Measurements from ENCODE around the gene SRCAP. TPM values are rescaled to one million over a fixed set of nuclear protein-coding genes. Genes with fewer than 3 reads are reported as not detected.
"Not testable (repeated sequence)": the region's sequence is repeated elsewhere in the genome, so short reads cannot be mapped to it uniquely, and the experiment has no call there.

Gene SRCAP
- total RNA-seq, 1 donor from 2014 or later, result 4.6 TPM

DNA sequence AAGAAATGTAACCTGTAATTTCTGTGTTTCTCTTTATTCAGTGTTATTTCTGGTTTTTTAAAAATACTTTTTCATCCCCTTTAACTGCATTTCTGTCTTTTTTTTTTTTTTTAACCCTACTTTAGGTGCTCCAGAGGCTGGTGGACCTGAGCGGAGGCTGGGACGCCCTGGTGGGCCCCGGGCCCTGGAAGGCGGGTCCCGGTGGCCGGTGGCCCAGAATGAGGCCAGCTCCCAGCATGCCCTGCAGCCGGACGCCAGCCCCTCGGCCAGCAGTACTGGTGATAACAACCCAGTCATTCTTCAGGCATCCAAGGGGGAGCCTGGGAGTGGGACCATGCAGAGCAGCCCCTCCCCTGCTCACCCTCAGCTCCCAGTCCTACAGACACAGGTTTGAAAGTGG, 1.5 kb downstream of the SRCAP start:
- H3K27ac Mint-ChIP-seq, result no peak overlapping the region
- no peaks in the 10 kb centered on the region for H3K9me3 ChIP-seq (ENCODE audit: low read depth)
- peaks cover 31% of the 10 kb centered on the region for H3F3A ChIP-seq (ENCODE audit: low read depth)
- H3K79me2 ChIP-seq (ENCODE audit: low read depth), result peaks cover 41% of the 10 kb centered on the region
- peaks cover 8% of the 10 kb centered on the region for H3K4me1 ChIP-seq
- H3K4me3 Mint-ChIP-seq, result peak overlapping the region; percentile 99
- H3K9ac ChIP-seq, result no peak overlapping the region
- H3K4me1 Mint-ChIP-seq, result peaks cover 19% of the 10 kb centered on the region
- peaks cover 43% of the 10 kb centered on the region for H4K20me1 ChIP-seq (ENCODE audit: low read depth)
- peaks cover 4% of the 10 kb centered on the region for H3K27me3 Mint-ChIP-seq (ENCODE audit: insufficient read depth, low read depth)
- H3K27me3 ChIP-seq, result peaks cover 3% of the 10 kb centered on the region
- H3K27ac ChIP-seq, result no peak overlapping the region
- no peak overlapping the region for H3K4me2 ChIP-seq
- no peaks in the 10 kb centered on the region for H3K9me3 Mint-ChIP-seq
- TF ChIP-seq, protein P1, sequence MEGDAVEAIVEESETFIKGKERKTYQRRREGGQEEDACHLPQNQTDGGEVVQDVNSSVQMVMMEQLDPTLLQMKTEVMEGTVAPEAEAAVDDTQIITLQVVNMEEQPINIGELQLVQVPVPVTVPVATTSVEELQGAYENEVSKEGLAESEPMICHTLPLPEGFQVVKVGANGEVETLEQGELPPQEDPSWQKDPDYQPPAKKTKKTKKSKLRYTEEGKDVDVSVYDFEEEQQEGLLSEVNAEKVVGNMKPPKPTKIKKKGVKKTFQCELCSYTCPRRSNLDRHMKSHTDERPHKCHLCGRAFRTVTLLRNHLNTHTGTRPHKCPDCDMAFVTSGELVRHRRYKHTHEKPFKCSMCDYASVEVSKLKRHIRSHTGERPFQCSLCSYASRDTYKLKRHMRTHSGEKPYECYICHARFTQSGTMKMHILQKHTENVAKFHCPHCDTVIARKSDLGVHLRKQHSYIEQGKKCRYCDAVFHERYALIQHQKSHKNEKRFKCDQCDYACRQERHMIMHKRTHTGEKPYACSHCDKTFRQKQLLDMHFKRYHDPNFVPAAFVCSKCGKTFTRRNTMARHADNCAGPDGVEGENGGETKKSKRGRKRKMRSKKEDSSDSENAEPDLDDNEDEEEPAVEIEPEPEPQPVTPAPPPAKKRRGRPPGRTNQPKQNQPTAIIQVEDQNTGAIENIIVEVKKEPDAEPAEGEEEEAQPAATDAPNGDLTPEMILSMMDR (IDR thresholded peaks at IDR 0.05), result no peak
- no peak for TF ChIP-seq EZH2phosphoT487 (IDR thresholded peaks at IDR 0.05)
- no peak for TF ChIP-seq EZH2 (IDR thresholded peaks at IDR 0.05)
- peaks cover 22% of the 10 kb centered on the region for H3K36me3 Mint-ChIP-seq
- no peak for DNase-seq (ENCODE audit: low spot score)
- no peak overlapping the region for H2AFZ ChIP-seq (replicated peaks)
- H3K4me3 ChIP-seq, result no peak overlapping the region
- H3K36me3 ChIP-seq, result peaks cover 18% of the 10 kb centered on the region

DNA sequence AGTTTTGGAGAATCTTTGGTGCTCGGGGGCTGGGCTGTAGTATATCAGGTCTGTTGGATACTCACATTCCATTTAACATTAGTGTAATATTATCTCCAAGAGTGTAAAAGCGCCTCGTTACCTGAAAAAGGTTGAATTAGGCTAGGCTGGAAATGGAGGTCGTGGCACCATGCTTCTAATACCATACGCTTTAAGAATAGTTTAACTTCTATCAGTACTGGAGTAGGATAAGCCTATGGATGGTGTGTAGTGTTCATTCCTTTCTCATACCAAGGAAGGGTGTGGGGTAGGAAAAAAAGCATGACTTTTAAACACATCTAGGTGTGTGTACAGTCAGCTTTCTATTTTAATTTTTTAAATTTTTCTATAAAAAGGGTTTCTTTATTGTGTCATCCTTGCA, 2.0 kb downstream of the SRCAP start:
- Histone ChIP-seq H3K4me1 (peaks cover 8% of the 10 kb centered on the region), H3F3A (ENCODE audit: low read depth) (peaks cover 31% of the 10 kb centered on the region), H3K27ac (no peak overlapping the region), H3K4me3 (no peak overlapping the region), H4K20me1 (ENCODE audit: low read depth) (peaks cover 47% of the 10 kb centered on the region), H3K9me3 (ENCODE audit: low read depth) (no peaks in the 10 kb centered on the region), H3K79me2 (ENCODE audit: low read depth) (peaks cover 41% of the 10 kb centered on the region), H3K36me3 (peaks cover 18% of the 10 kb centered on the region), H2AFZ (replicated peaks) (no peak overlapping the region), H3K9ac (no peak overlapping the region), H3K4me2 (no peak overlapping the region), H3K27me3 (peaks cover 3% of the 10 kb centered on the region)
- Mint-ChIP-seq H3K27ac (no peak overlapping the region), H3K4me1 (peaks cover 19% of the 10 kb centered on the region), H3K27me3 (ENCODE audit: insufficient read depth, low read depth) (peaks cover 4% of the 10 kb centered on the region), H3K9me3 (no peaks in the 10 kb centered on the region), H3K4me3 (peak overlapping the region; percentile 52), H3K36me3 (peaks cover 22% of the 10 kb centered on the region)
- DNase-seq (ENCODE audit: low spot score), result no peak
- no peak for TF ChIP-seq EZH2phosphoT487 (IDR thresholded peaks at IDR 0.05)
- TF ChIP-seq EZH2 (IDR thresholded peaks at IDR 0.05), result no peak
- TF ChIP-seq, protein P1 (IDR thresholded peaks at IDR 0.05), result no peak

DNA sequence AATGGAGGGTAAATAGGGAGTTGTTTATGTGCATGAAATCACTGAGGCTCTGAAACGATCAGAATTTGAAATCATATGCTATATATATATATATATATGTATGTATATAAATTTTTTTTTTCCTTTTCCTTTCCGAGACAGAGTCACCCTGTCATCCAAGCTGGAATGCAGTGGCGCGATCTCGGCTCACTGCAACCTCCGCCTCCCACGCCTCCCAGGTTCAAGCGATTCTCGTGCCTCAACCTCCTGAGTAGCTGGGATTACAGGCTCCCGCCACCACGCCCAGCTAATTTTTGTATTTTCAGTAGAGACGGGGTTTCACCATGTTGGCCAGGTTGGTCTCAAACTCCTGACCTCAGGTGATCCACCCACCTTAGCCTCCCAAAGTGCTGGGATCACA, 4.1 kb downstream of the SRCAP start:
- not testable (repeated sequence) for H2AFZ ChIP-seq (replicated peaks); H3K4me1 ChIP-seq; H3K4me3 Mint-ChIP-seq; DNase-seq (ENCODE audit: low spot score); H3K4me3 ChIP-seq; H3K27ac ChIP-seq; H3K9me3 ChIP-seq (ENCODE audit: low read depth); H3K27me3 ChIP-seq; H3K4me2 ChIP-seq; H3K27me3 Mint-ChIP-seq (ENCODE audit: insufficient read depth, low read depth); H3K9ac ChIP-seq; H3K27ac Mint-ChIP-seq; H3K9me3 Mint-ChIP-seq
- H3K4me1 Mint-ChIP-seq, result peaks cover 13% of the 10 kb centered on the region
- H3K36me3 Mint-ChIP-seq, result peaks cover 33% of the 10 kb centered on the region
- Histone ChIP-seq H3F3A (ENCODE audit: low read depth) (peaks cover 26% of the 10 kb centered on the region), H3K79me2 (ENCODE audit: low read depth) (peaks cover 41% of the 10 kb centered on the region), H3K36me3 (peaks cover 30% of the 10 kb centered on the region), H4K20me1 (ENCODE audit: low read depth) (peaks cover 53% of the 10 kb centered on the region)

DNA sequence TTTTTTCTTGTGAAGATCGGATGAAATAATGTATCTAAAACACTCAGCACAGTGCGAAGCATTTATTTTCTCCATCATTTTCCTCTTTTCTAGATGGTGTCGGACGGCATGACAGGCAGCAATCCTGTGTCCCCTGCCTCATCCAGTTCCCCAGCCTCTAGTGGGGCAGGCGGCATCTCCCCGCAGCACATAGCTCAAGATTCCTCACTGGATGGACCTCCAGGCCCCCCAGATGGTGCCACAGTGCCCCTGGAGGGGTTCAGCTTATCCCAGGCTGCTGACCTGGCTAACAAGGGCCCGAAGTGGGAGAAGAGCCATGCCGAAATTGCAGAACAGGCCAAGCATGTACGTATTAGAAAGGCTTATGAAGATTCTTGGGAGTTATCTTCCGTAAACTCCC, 5.0 kb downstream of the SRCAP start:
- peaks cover 4% of the 10 kb centered on the region for H3K27me3 Mint-ChIP-seq (ENCODE audit: insufficient read depth, low read depth)
- peaks cover 13% of the 10 kb centered on the region for H3K4me1 Mint-ChIP-seq
- H3K36me3 ChIP-seq, result peaks cover 30% of the 10 kb centered on the region
- peaks cover 17% of the 10 kb centered on the region for H3F3A ChIP-seq (ENCODE audit: low read depth)
- no peaks in the 10 kb centered on the region for H3K9me3 ChIP-seq (ENCODE audit: low read depth)
- no peak overlapping the region for H2AFZ ChIP-seq (replicated peaks)
- H3K9ac ChIP-seq, result no peak overlapping the region
- H3K27me3 ChIP-seq, result no peaks in the 10 kb centered on the region
- TF ChIP-seq EZH2phosphoT487 (IDR thresholded peaks at IDR 0.05), result no peak
- TF ChIP-seq, protein P1 (IDR thresholded peaks at IDR 0.05), result no peak
- TF ChIP-seq EZH2 (IDR thresholded peaks at IDR 0.05), result no peak
- H3K4me3 Mint-ChIP-seq, result no peak overlapping the region
- peaks cover 38% of the 10 kb centered on the region for H3K79me2 ChIP-seq (ENCODE audit: low read depth)
- H3K27ac Mint-ChIP-seq, result no peak overlapping the region
- H3K4me2 ChIP-seq, result no peak overlapping the region
- H3K4me1 ChIP-seq, result peaks cover 8% of the 10 kb centered on the region
- no peak for DNase-seq (ENCODE audit: low spot score)
- no peak overlapping the region for H3K27ac ChIP-seq
- no peak overlapping the region for H3K4me3 ChIP-seq
- H3K9me3 Mint-ChIP-seq, result no peaks in the 10 kb centered on the region
- H4K20me1 ChIP-seq (ENCODE audit: low read depth), result peaks cover 53% of the 10 kb centered on the region
- peaks cover 33% of the 10 kb centered on the region for H3K36me3 Mint-ChIP-seq

Measured in neural progenitor cell (in vitro differentiated cells).